ENCODE results near the gene SH3GLB1.
A peak's percentile ranks its signal among the peaks of the same experiment; 100 is the strongest.
"Not testable (repeated sequence)": the region's sequence is repeated elsewhere in the genome, so short reads cannot be mapped to it uniquely, and the experiment has no call there.

The SH3GLB1 gene

DNA sequence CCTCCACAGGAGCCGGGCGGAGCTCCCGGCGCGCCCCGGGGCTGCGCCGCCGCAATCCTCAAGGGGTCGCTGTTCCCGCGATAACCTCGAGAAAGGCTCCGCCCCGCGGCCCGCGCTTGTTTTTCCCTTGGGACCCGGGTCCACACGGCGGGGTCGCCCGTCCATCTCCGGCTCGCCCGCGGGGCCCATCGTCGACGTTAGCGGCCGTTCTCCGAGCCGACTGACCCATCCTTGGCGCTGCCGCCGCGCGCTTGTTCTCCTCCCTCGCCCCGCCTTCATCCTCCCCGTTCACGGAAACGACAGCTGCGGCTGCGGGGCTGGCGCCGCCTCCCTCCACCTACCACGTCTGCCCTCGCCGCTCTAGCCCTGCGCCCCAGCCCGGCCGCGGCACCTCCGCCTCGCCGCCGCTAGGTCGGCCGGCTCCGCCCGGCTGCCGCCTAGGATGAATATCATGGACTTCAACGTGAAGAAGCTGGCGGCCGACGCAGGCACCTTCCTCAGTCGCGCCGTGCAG lies at the start of gene SH3GLB1:
SH3GLB1 (plus strand) TSS at position 119 of the 514 bp plus-strand sequence; CDS start at position 443, 324 bp downstream.
- DNase-seq = peak; percentile 90

GRCh38 chr1:86658381-86658780 lies 46.0 kb upstream of the SH3GLB1 start:
- DNase-seq = peak; percentile 23

DNA sequence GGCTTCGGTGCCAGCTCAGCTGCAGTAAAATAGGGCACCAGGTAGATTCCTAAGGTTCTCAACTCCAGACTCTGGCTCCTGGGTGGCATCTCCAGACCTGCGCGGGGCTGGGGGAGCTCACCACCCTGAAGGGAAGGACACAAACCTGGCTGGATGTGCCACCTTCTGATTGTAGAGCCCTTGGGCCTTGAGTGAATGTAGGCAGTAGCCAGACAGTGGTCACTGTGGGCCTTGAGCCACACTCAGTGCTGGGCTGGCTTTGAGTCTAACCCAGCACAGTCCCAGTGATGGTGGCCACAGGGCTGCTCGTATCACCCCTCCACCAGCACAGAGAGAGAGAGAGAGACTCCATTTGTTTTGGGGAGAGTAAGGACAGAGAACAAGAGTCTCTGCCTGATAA lies 38.0 kb upstream of the SH3GLB1 start:
- no peak for DNase-seq

- peak; percentile 34 for DNase-seq
These were observed 16.8 kb upstream of the SH3GLB1 start for GRCh38 chr1:86687595-86687994.

- DNase-seq = no peak
These were observed 11.7 kb upstream of the SH3GLB1 start for GRCh38 chr1:86692641-86693040.

GRCh38 chr1:86695400-86695799 lies 9.0 kb upstream of the SH3GLB1 start:
- DNase-seq = no peak

GRCh38 chr1:86696522-86696921 lies 7.9 kb upstream of the SH3GLB1 start:
- DNase-seq = no peak

- DNase-seq = no peak
These were observed 5.2 kb upstream of the SH3GLB1 start for GRCh38 chr1:86699186-86699585.

DNA sequence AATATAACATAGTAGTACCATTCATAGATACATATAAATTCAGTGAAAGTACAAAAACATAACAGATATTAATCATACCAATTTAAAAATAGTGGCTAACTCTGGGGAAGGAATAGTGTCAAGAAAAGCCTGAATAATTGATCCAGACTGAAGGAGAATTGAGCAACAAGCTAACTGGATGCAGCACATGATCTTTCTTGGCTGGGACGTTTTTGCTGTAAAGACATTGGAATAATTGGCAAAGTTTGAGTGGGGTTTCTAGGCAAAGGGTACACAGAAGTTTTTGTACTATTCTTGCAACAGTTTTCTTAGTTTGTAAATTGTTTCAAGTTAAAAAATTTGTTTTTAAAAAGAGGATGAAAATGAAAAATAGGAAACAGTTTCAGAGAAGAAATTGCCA lies 2.6 kb upstream of the SH3GLB1 start:
- DNase-seq = peak; percentile 20

GRCh38 chr1:86702954-86703494 lies 1.4 kb upstream of the SH3GLB1 start:
- DNase-seq = not testable (repeated sequence)

- no peak for DNase-seq
These were observed 499 bp upstream of the SH3GLB1 start for GRCh38 chr1:86703696-86704457.

DNA sequence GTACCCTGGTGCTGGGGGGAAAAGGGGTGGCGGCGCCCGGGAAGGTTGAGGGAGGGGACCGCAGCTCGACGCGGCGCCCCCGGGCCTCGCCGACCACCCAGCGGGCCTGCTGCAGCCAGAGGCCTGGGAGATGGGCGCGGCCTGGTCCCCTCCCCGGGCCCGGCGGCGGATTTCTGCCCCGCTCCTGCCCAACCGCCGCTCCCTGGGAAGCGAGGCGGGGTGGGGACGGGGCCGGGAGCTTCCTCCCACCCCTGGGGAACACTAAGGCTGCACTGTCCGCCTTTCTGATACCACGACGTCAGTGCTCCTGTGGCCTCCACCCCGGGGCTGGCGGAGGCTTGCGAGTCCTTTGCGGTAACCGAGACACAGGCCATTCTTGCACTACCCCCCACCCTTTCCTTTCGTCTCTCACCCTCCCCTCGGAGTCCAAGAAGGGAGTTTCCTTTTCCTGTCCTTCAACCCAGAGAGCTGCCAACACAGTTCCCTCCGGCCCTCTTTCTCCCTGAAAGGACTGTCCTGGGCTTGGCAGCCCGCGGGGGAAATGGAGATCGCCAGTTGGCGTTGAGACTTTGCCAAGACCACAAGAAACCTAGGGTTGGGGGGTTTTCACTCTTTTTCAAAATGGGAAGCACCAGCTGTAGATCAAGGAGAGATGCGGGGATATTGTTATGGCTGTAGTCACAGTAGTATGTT lies 742 bp downstream of the SH3GLB1 start:
- peak; percentile 59 for DNase-seq

GRCh38 chr1:86705665-86705985 lies 1.2 kb downstream of the SH3GLB1 start:
- DNase-seq = no peak

GRCh38 chr1:86706018-86706635 lies 1.8 kb downstream of the SH3GLB1 start:
- no peak for DNase-seq

- DNase-seq = no peak
These were observed 4.5 kb downstream of the SH3GLB1 start for GRCh38 chr1:86708920-86709319.

DNA sequence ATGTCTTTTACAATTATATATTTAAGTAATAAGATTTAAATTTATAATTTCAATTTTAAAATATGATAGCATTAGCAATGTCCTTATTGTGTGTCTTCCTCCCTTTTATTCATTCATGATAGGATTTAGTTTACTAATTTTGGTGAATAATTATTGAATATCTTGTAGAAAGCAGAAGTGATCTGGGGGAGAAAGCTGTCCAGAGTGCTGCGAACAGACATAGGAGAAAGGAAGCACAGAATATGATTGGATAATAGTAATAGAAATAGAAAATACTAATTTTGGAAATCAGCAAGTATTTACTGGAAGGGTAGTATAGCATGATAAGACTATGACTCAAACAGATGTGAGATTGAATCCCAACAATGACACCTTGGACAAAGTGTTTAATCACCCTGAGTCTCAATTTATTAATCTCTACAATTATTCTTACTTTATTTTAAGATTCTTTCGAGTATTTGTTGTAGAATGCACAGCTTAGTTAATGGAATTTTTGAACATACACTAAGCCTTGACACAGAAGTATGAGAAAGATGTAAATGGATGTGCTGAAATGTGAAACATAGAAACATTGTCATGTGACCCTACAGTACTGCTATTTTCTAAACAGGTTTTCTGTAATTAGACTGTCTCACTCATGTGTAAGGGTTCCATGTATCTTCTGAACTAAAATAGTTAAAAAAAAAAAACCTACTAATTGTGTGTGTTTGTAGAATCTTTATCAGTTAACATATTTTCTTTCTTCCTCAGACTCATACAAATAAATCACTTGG lies 7.9 kb downstream of the SH3GLB1 start:
- no peak for DNase-seq

DNA sequence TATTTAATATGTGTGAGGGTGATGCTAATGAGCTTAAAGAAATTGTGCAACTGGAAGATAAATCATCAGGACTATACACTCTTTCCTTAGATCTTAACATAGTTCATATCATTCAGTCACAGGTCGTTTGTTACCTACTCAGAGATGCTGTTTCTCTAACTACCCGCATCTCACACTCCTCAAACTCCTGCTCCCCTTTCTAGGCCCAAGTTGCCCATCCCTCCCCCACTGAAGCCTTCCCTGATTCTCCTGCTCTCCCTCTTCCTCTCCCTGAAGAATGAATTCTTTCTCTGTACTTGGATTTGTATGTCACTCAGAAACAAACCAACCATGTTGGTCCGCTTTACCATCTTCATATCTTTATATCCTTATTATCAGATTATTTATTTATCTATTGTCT lies 9.1 kb downstream of the SH3GLB1 start:
- DNase-seq = no peak

GRCh38 chr1:86714159-86714558 lies 9.8 kb downstream of the SH3GLB1 start:
- no peak for DNase-seq

DNA sequence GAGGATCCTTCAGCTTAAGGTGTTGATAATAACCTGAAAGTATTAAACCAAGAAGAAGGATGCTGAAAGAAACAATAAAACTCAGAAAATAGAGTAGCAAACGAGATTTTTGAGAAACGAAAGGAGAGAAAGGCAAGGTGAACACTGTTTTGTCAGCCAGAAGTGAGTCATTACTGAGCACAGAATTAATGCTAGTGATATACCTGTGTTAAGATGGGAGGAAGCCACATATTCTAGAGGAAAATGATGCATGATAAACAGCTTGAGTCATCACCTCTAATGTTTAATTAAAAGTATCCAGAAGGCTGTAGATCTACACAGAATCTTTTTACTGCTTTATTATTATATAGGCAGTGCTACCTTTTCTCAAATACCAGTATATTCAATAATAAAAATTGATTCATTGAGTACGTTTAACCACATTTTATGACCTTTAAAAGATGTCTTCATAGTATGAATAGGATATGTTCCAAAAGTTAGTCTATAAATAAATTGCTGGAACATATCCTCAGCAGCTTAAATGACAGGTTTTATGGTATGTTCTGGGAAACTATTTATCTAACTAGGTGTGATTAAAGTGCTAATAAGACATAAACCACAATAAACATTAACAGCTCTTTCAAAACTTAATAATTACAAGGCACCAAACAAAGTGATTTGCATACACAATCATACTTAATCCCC lies 10.3 kb downstream of the SH3GLB1 start:
- no peak for DNase-seq

GRCh38 chr1:86718786-86719185 lies 14.4 kb downstream of the SH3GLB1 start:
- no peak for DNase-seq

- no peak for DNase-seq
These were observed 27.0 kb downstream of the SH3GLB1 start for GRCh38 chr1:86731416-86731815.

GRCh38 chr1:86733340-86733739 lies 29.0 kb downstream of the SH3GLB1 start:
- DNase-seq = no peak

Measured in midbrain (tissue), 1 donor.